ENCODE results near the gene FAM120B.
A peak's percentile ranks its signal among the peaks of the same experiment; 100 is the strongest.
"Not testable (repeated sequence)": the region's sequence is repeated elsewhere in the genome, so short reads cannot be mapped to it uniquely, and the experiment has no call there.

FAM120B gene

DNA sequence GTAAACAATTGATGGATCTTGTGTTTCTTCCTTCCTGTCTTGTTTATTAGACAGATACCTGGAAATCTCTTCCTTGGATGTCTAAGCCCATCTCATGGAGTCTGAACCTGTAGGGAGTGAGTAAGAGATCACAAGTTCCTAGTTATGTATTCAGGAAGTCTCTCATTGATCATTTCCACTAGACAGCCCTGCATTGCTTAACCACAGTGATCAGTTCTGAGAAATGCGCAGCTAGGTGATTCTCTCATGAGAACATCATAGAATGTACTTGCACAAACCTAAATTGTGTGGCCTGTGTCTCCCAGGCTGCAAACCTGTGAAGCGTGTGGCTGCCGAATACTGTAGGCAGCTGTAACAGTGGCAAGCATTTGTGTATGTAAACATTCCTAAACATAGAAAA, 39.1 kb downstream of the FAM120B start:
- TF ChIP-seq, protein P1, sequence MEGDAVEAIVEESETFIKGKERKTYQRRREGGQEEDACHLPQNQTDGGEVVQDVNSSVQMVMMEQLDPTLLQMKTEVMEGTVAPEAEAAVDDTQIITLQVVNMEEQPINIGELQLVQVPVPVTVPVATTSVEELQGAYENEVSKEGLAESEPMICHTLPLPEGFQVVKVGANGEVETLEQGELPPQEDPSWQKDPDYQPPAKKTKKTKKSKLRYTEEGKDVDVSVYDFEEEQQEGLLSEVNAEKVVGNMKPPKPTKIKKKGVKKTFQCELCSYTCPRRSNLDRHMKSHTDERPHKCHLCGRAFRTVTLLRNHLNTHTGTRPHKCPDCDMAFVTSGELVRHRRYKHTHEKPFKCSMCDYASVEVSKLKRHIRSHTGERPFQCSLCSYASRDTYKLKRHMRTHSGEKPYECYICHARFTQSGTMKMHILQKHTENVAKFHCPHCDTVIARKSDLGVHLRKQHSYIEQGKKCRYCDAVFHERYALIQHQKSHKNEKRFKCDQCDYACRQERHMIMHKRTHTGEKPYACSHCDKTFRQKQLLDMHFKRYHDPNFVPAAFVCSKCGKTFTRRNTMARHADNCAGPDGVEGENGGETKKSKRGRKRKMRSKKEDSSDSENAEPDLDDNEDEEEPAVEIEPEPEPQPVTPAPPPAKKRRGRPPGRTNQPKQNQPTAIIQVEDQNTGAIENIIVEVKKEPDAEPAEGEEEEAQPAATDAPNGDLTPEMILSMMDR (IDR thresholded peaks at IDR 0.05; ENCODE audit: low read depth, low read length), result no peak
- peak; percentile 17 for DNase-seq (ENCODE audit: low read depth, low spot score)
- in situ Hi-C loops (cut with HindIII; ENCODE audit: low sequenced_read_pairs), result no loop called here
- H3K4me3 ChIP-seq (ENCODE audit: low read depth, low read length), result no peak overlapping the region

DNA sequence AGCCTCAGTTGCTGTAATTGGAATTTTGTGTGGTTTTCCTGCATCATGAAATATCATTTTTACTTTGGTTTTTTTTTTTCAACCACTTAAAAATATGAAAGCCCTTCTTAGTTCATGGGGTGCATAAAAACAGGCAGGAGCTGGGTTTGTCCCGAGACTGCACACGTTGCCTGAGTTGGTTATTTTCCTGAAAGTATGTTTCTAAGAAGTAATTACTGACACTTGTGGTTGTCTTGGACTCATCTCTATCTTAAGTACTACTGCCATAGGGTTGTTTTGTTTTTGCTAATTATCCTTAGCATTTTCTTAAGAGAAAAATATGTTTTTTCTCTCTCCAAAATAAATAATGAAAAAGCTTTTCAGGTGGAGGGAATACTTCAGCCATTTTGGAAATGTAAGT, 40.1 kb downstream of the FAM120B start:
- DNase-seq (ENCODE audit: low read depth, low spot score), result no peak
- in situ Hi-C loops (cut with HindIII; ENCODE audit: low sequenced_read_pairs), result no loop called here
- TF ChIP-seq, protein P1 (IDR thresholded peaks at IDR 0.05; ENCODE audit: low read depth, low read length), result no peak
- H3K4me3 ChIP-seq (ENCODE audit: low read depth, low read length), result no peak overlapping the region

DNA sequence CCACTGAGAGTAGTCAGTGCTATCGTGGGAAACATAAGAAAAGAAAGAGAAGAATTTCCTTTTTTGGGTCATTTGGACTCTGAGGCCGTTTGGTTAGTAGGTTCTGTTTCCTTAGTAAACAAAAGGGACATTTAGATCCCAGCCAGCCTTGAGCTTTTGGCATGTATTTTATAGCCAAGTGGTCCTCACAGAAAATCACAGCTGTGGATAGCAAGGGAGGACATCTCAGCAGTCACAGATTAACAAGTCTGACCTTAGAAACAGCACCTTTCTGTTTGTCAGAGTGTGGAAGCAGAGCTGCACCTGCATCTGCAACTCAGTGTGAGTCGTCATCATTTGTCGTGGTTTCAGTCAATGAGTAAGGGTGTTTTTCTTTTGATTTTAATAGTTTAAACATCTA, 40.5 kb downstream of the FAM120B start:
- DNase-seq (ENCODE audit: low read depth, low spot score), result no peak
- in situ Hi-C loops (cut with HindIII; ENCODE audit: low sequenced_read_pairs), result no loop called here
- H3K4me3 ChIP-seq (ENCODE audit: low read depth, low read length), result no peak overlapping the region
- TF ChIP-seq, protein P1 (IDR thresholded peaks at IDR 0.05; ENCODE audit: low read depth, low read length), result no peak

- TF ChIP-seq, protein P1 (IDR thresholded peaks at IDR 0.05; ENCODE audit: low read depth, low read length), result no peak
- DNase-seq (ENCODE audit: low read depth, low spot score), result no peak
- in situ Hi-C loops (cut with HindIII; ENCODE audit: low sequenced_read_pairs), result no loop called here
- no peak overlapping the region for H3K4me3 ChIP-seq (ENCODE audit: low read depth, low read length)
Observed at GRCh38 chr6:170347975-170348374, 41.4 kb downstream of the FAM120B start.

- in situ Hi-C loops (cut with HindIII; ENCODE audit: low sequenced_read_pairs); DNase-seq (ENCODE audit: low read depth, low spot score); H3K4me3 ChIP-seq (ENCODE audit: low read depth, low read length): not testable (repeated sequence)
Observed at GRCh38 chr6:170351456-170351855, 44.9 kb downstream of the FAM120B start.

GRCh38 chr6:170355190-170355589, 48.6 kb downstream of the FAM120B start:
- DNase-seq (ENCODE audit: low read depth, low spot score); H3K4me3 ChIP-seq (ENCODE audit: low read depth, low read length); in situ Hi-C loops (cut with HindIII; ENCODE audit: low sequenced_read_pairs): not testable (repeated sequence)

GRCh38 chr6:170355661-170356060, 49.1 kb downstream of the FAM120B start:
- in situ Hi-C loops (cut with HindIII; ENCODE audit: low sequenced_read_pairs), result no loop called here
- no peak for DNase-seq (ENCODE audit: low read depth, low spot score)
- no peak overlapping the region for H3K4me3 ChIP-seq (ENCODE audit: low read depth, low read length)
- TF ChIP-seq, protein P1 (IDR thresholded peaks at IDR 0.05; ENCODE audit: low read depth, low read length), result no peak

GRCh38 chr6:170357812-170358211, 51.3 kb downstream of the FAM120B start:
- H3K4me3 ChIP-seq (ENCODE audit: low read depth, low read length), result no peak overlapping the region
- in situ Hi-C loops (cut with HindIII; ENCODE audit: low sequenced_read_pairs), result no loop called here
- TF ChIP-seq, protein P1 (IDR thresholded peaks at IDR 0.05; ENCODE audit: low read depth, low read length), result no peak
- no peak for DNase-seq (ENCODE audit: low read depth, low spot score)

Data from astrocyte of the spinal cord (primary cell).